ENCODE data around the gene LZTR1. TPM values are rescaled to one million over a fixed set of nuclear protein-coding genes. Genes with fewer than 3 reads are reported as not detected.

LZTR1 gene
- total and polyA plus RNA-seq, 2 experiments from 2014 or later, result 9.2 to 39.9 TPM

DNA sequence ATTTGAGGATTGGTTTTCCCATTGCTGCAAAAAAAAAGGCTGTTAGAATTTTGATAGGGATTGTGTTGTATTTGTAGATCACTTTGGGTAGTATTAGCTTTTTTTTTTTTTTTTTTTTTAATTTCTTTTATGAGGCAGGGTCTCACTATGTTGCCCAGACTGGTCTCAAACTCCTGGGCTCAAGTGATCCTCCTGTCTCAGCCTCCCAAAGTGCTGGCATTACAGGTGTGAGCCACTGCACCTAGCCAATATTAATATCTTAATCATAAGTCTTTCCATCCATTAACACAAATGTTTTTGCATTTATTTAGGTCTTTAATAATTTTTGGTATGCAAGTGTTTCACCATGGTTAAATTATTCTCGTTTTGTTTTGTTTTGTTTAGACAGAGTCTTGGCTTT is 38.1 kb upstream of the LZTR1 start:
- no peaks in the 10 kb centered on the region for H3K9me2 ChIP-seq (ENCODE audit: insufficient read depth)
- H3K27ac Mint-ChIP-seq, result no peak overlapping the region
- no peaks in the 10 kb centered on the region; the same call in 1 of the 2 replicates for H3K36me3 ChIP-seq (ENCODE audit: insufficient read depth)
- H3K4me2 ChIP-seq, result no peak overlapping the region
- no peak overlapping the region for H3K27ac ChIP-seq (ENCODE audit: low read depth)
- H3K4me3 ChIP-seq, result no peak overlapping the region
- DNase-seq (ENCODE audit: low spot score) (no peak), ATAC-seq (no peak)
- H3K36me3 Mint-ChIP-seq (ENCODE audit: low read depth), result peaks cover 10% of the 10 kb centered on the region; the same call in 2 of the 3 replicates
- H3K27me3 ChIP-seq (ENCODE audit: insufficient read depth), result no peaks in the 10 kb centered on the region
- peaks cover 8% of the 10 kb centered on the region for H3K27me3 Mint-ChIP-seq (ENCODE audit: insufficient read depth, low read depth, poor library complexity)
- H3K4me1 ChIP-seq (ENCODE audit: insufficient read depth), result peaks cover 21% of the 10 kb centered on the region
- peaks cover 100% of the 10 kb centered on the region for H3K79me2 ChIP-seq (replicated peaks; ENCODE audit: insufficient read depth)
- no peak for TF ChIP-seq STAT1 (IDR thresholded peaks at IDR 0.05; ENCODE audit: unreplicated experiment)
- TF ChIP-seq EZH2phosphoT487 (IDR thresholded peaks at IDR 0.05; ENCODE audit: unreplicated experiment), result no peak
- no peak for TF ChIP-seq ZNF331 (CRISPR knock-in tag; IDR thresholded peaks at IDR 0.05; ENCODE audit: low read depth)
- no peaks in the 10 kb centered on the region for H3K9me3 Mint-ChIP-seq
- H3K4me3 Mint-ChIP-seq, result no peak overlapping the region
- no peak overlapping the region for H2AFZ ChIP-seq
- H3K4me1 Mint-ChIP-seq, result peaks cover 20% of the 10 kb centered on the region; the same call in 2 of the 3 replicates
- H4K20me1 ChIP-seq (replicated peaks; ENCODE audit: insufficient read depth), result peaks cover 97% of the 10 kb centered on the region
- no peaks in the 10 kb centered on the region for H3F3A ChIP-seq (replicated peaks; ENCODE audit: low read depth)

DNA sequence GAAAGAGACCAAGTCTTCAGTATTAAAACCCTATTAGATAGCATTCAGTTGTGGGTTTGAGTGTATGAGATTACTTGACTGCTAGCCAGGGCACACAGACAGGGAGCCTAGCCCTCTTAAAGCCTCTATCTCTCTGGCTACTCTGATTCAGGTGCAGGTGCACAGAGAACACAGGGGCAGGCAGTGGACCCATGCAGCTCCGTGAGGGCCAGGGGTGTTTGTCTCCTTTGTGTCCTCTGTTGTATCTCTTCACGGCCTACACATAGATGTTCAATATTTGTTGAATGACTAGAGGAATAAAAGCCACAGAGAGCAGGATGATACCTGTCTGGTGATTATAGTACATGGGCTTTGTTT is 36.5 kb upstream of the LZTR1 start:
- ATAC-seq, result peak; percentile 44; the same call in 1 of the 3 replicates
- Histone ChIP-seq H3K27me3 (ENCODE audit: insufficient read depth) (no peaks in the 10 kb centered on the region), H3K4me2 (no peak overlapping the region), H3K79me2 (replicated peaks; ENCODE audit: insufficient read depth) (peaks cover 100% of the 10 kb centered on the region), H3K4me1 (ENCODE audit: insufficient read depth) (peaks cover 20% of the 10 kb centered on the region), H3K4me3 (no peak overlapping the region), H3K9me2 (ENCODE audit: insufficient read depth) (no peaks in the 10 kb centered on the region), H3F3A (replicated peaks; ENCODE audit: low read depth) (no peaks in the 10 kb centered on the region), H2AFZ (no peak overlapping the region), H3K27ac (ENCODE audit: low read depth) (no peak overlapping the region), H4K20me1 (replicated peaks; ENCODE audit: insufficient read depth) (peaks cover 91% of the 10 kb centered on the region), H3K36me3 (ENCODE audit: insufficient read depth) (peaks cover 9% of the 10 kb centered on the region)
- Mint-ChIP-seq H3K4me1 (peaks cover 16% of the 10 kb centered on the region; the same call in 2 of the 3 replicates), H3K27me3 (ENCODE audit: insufficient read depth, low read depth, poor library complexity) (peaks cover 4% of the 10 kb centered on the region), H3K27ac (no peak overlapping the region), H3K4me3 (no peak overlapping the region), H3K9me3 (no peaks in the 10 kb centered on the region), H3K36me3 (ENCODE audit: low read depth) (peaks cover 19% of the 10 kb centered on the region)
- no peak for TF ChIP-seq CREB1 (CRISPR knock-in tag; IDR thresholded peaks at IDR 0.05; ENCODE audit: low read depth)
- no peak for TF ChIP-seq JUNB (IDR thresholded peaks at IDR 0.05; ENCODE audit: unreplicated experiment)
- no peak for TF ChIP-seq ZNF114 (CRISPR knock-in tag; IDR thresholded peaks at IDR 0.05)
- no peak for TF ChIP-seq NANOG (IDR thresholded peaks at IDR 0.05; ENCODE audit: borderline replicate concordance)
- no peak for TF ChIP-seq STAT1 (IDR thresholded peaks at IDR 0.05; ENCODE audit: unreplicated experiment)
- TF ChIP-seq ZNF331 (CRISPR knock-in tag; IDR thresholded peaks at IDR 0.05; ENCODE audit: low read depth), result no peak
- TF ChIP-seq, protein P1, sequence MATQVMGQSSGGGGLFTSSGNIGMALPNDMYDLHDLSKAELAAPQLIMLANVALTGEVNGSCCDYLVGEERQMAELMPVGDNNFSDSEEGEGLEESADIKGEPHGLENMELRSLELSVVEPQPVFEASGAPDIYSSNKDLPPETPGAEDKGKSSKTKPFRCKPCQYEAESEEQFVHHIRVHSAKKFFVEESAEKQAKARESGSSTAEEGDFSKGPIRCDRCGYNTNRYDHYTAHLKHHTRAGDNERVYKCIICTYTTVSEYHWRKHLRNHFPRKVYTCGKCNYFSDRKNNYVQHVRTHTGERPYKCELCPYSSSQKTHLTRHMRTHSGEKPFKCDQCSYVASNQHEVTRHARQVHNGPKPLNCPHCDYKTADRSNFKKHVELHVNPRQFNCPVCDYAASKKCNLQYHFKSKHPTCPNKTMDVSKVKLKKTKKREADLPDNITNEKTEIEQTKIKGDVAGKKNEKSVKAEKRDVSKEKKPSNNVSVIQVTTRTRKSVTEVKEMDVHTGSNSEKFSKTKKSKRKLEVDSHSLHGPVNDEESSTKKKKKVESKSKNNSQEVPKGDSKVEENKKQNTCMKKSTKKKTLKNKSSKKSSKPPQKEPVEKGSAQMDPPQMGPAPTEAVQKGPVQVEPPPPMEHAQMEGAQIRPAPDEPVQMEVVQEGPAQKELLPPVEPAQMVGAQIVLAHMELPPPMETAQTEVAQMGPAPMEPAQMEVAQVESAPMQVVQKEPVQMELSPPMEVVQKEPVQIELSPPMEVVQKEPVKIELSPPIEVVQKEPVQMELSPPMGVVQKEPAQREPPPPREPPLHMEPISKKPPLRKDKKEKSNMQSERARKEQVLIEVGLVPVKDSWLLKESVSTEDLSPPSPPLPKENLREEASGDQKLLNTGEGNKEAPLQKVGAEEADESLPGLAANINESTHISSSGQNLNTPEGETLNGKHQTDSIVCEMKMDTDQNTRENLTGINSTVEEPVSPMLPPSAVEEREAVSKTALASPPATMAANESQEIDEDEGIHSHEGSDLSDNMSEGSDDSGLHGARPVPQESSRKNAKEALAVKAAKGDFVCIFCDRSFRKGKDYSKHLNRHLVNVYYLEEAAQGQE (IDR thresholded peaks at IDR 0.05; ENCODE audit: unreplicated experiment), result no peak
- TF ChIP-seq, protein P2, sequence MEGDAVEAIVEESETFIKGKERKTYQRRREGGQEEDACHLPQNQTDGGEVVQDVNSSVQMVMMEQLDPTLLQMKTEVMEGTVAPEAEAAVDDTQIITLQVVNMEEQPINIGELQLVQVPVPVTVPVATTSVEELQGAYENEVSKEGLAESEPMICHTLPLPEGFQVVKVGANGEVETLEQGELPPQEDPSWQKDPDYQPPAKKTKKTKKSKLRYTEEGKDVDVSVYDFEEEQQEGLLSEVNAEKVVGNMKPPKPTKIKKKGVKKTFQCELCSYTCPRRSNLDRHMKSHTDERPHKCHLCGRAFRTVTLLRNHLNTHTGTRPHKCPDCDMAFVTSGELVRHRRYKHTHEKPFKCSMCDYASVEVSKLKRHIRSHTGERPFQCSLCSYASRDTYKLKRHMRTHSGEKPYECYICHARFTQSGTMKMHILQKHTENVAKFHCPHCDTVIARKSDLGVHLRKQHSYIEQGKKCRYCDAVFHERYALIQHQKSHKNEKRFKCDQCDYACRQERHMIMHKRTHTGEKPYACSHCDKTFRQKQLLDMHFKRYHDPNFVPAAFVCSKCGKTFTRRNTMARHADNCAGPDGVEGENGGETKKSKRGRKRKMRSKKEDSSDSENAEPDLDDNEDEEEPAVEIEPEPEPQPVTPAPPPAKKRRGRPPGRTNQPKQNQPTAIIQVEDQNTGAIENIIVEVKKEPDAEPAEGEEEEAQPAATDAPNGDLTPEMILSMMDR (conservative IDR thresholded peaks at IDR 0.05; ENCODE audit: low read depth in 2 of 2), result no peak
- TF ChIP-seq EZH2 (IDR thresholded peaks at IDR 0.05; ENCODE audit: low read depth, unreplicated experiment), result no peak
- TF ChIP-seq, protein P3, sequence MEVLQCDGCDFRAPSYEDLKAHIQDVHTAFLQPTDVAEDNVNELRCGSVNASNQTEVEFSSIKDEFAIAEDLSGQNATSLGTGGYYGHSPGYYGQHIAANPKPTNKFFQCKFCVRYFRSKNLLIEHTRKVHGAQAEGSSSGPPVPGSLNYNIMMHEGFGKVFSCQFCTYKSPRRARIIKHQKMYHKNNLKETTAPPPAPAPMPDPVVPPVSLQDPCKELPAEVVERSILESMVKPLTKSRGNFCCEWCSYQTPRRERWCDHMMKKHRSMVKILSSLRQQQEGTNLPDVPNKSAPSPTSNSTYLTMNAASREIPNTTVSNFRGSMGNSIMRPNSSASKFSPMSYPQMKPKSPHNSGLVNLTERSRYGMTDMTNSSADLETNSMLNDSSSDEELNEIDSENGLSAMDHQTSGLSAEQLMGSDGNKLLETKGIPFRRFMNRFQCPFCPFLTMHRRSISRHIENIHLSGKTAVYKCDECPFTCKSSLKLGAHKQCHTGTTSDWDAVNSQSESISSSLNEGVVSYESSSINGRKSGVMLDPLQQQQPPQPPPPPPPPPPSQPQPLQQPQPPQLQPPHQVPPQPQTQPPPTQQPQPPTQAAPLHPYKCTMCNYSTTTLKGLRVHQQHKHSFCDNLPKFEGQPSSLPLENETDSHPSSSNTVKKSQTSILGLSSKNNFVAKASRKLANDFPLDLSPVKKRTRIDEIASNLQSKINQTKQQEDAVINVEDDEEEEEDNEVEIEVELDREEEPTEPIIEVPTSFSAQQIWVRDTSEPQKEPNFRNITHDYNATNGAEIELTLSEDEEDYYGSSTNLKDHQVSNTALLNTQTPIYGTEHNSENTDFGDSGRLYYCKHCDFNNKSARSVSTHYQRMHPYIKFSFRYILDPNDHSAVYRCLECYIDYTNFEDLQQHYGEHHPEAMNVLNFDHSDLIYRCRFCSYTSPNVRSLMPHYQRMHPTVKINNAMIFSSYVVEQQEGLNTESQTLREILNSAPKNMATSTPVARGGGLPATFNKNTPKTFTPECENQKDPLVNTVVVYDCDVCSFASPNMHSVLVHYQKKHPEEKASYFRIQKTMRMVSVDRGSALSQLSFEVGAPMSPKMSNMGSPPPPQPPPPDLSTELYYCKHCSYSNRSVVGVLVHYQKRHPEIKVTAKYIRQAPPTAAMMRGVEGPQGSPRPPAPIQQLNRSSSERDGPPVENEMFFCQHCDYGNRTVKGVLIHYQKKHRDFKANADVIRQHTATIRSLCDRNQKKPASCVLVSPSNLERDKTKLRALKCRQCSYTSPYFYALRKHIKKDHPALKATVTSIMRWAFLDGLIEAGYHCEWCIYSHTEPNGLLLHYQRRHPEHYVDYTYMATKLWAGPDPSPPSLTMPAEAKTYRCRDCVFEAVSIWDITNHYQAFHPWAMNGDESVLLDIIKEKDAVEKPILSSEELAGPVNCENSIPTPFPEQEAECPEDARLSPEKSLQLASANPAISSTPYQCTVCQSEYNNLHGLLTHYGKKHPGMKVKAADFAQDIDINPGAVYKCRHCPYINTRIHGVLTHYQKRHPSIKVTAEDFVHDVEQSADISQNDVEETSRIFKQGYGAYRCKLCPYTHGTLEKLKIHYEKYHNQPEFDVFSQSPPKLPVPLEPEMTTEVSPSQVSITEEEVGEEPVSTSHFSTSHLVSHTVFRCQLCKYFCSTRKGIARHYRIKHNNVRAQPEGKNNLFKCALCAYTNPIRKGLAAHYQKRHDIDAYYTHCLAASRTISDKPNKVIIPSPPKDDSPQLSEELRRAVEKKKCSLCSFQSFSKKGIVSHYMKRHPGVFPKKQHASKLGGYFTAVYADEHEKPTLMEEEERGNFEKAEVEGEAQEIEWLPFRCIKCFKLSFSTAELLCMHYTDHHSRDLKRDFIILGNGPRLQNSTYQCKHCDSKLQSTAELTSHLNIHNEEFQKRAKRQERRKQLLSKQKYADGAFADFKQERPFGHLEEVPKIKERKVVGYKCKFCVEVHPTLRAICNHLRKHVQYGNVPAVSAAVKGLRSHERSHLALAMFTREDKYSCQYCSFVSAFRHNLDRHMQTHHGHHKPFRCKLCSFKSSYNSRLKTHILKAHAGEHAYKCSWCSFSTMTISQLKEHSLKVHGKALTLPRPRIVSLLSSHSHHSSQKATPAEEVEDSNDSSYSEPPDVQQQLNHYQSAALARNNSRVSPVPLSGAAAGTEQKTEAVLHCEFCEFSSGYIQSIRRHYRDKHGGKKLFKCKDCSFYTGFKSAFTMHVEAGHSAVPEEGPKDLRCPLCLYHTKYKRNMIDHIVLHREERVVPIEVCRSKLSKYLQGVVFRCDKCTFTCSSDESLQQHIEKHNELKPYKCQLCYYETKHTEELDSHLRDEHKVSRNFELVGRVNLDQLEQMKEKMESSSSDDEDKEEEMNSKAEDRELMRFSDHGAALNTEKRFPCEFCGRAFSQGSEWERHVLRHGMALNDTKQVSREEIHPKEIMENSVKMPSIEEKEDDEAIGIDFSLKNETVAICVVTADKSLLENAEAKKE (CRISPR knock-in tag; IDR thresholded peaks at IDR 0.05), result no peak
- DNase-seq (ENCODE audit: low spot score), result no peak
